GM18526 (cell line): Measurements from ENCODE around the gene MEX3D.

Source experiments
- POLR2A ChIP-seq: IDR thresholded peaks from 3 replicates; pipeline ENCODE4 v1.6.1; 2011; ENCODE audit not compliant: insufficient read length; ENCODE audit errors: extremely low read depth

MEX3D gene

GRCh38 chr19:1582201-1582600 lies 14.1 kb upstream of the MEX3D start:
- TF ChIP-seq POLR2A, result no peak

- no peak for TF ChIP-seq POLR2A
These were observed 12.8 kb upstream of the MEX3D start for GRCh38 chr19:1580957-1581356.

DNA sequence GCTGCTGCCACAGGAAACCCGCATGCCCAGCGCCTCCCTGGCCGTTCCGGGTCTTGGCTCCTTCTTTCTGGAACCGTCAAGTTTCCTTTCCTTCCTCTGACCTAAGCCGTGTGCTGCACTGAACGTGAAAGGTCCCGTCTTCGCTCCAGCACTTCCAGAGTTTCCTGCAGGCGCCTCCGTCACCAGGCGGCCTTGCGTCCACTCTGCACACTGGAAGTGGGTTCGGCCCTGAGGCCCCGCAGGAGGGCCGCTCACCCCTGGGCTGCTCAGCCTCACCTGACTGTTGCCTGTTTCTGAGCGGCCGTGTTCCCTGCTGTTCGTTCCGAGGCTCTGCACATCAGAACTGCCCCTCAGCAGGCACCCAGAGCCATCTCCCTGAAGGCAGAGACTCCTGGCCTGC lies 12.3 kb upstream of the MEX3D start:
- no peak for TF ChIP-seq POLR2A

GRCh38 chr19:1579222-1579621 lies 11.1 kb upstream of the MEX3D start:
- no peak for TF ChIP-seq POLR2A

- no peak for TF ChIP-seq POLR2A
These were observed 9.9 kb upstream of the MEX3D start for GRCh38 chr19:1577929-1578618.

DNA sequence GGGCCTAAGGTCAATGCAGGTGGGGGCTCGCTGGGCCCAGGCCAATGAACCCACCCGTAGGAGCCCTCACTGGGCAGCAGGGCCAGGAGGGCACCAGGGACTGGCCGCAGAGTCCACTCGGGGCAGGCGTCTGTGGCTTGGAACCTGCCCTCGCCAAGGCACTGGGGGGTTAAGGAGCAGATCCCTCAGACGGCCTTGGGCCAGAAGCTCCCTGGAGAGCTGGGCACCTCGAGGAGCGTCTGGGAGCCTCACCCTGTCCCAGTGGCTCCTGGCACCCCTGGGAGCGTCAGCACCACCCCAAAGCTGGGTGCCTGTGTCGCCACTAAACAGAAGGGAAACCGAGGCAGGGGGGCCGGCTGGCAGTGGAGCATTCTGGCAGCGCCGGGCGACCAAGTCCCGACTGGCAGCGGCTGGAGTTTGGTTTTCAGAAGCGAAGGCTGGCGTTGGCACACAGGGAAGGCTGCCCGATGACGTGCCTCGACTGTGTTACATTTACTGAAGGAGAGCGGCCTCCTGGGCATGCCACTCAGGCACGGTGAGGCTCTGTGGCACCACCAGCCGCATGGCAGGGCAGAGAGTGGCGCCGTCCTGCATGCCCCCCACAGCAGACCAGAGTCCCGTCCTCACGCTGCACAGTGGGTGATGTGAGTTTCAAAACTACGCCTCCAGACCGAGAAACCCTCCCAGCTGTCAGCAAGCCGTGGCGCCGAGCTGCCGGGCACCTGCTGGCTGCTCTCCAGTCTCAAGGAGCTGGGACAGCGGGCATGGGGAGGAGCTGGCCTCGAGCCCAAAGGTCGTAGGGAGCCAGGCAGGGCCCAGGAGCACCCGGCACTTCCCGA lies 9.2 kb upstream of the MEX3D start:
- no peak for TF ChIP-seq POLR2A

DNA sequence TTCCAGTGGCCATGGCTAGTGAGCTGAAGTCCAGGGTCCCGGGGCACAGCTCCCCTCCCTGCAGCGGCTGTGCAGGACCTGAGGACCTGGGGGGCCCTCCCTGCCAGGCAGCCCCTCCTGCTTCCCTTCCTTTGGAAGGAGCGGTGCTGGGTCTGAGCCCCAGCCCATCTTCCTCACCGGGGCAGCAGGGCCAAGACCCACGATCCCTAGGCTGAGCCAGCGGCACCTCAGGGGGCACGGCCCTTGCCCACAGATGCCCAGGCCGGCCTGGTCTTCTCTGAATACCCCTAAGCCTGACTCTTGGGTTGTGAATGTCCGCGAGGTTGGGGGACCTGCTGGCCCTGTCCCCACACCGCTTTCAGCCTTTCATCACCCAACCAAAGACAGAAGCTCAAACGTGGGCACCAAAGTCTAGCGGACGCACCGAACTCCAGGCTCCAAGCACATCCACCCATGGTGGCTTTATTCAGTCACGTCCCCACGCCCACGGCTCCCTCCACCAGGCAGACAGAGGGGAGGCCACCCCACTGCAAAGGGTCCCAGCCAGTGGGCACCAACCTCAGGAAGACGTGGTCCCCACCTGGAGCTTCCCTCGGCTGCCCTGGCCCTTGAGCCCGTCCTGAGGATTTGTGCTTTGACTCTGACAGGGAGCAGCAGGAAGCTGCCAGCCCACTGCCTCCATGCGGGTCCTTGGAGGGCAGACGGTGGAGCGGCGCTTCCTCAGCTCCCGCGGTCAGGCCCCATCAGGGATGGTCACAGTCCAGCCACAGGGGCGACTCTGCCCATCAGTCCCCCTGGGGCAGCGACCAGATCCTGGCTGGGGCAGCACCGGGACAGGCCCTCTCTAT lies 8.3 kb upstream of the MEX3D start:
- no peak for TF ChIP-seq POLR2A

DNA sequence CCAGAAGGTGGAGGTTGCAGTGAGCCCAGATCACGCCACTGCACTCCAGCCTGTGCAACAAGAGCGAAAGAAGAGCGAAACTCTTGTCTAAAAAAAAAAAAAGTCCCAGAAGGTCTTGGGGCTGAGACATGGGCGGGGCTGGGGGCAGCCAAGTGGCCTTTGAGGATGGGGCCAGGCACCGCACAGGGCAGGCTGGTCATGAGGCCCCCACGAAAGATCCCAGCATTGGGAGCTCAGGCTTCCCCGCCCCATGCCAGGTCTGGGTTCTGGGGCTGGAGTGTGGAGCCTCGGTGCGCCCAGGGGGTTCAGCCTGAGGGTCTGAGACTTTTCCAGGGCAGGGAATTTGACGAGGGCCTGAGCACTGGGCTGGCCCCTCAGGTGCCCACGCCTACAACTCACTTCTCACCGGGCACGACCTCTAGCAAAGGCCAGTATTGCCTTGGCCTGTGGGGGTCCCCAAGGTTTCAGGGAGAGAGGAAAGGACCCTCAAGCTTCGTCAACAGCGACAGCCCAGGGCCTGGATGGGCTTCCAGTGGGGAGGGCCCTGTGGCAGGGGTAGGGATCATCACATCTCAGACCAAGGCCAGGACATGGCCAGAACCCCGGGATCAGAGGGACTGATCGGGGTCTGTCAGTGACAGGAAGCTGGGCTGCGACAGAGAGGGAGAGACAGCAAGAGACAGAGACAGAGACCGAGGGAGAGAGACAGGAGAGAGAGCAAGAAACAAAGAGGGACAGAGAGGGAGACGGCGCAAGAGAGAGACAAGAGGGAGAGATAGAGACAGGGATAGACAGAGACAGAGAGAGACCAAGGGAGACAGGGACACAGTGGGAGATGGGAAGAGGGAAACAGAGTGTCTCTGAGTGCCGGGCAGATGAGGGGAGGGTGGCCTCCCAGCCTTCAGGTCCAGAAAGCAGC lies 7.5 kb upstream of the MEX3D start:
- TF ChIP-seq POLR2A, result no peak

DNA sequence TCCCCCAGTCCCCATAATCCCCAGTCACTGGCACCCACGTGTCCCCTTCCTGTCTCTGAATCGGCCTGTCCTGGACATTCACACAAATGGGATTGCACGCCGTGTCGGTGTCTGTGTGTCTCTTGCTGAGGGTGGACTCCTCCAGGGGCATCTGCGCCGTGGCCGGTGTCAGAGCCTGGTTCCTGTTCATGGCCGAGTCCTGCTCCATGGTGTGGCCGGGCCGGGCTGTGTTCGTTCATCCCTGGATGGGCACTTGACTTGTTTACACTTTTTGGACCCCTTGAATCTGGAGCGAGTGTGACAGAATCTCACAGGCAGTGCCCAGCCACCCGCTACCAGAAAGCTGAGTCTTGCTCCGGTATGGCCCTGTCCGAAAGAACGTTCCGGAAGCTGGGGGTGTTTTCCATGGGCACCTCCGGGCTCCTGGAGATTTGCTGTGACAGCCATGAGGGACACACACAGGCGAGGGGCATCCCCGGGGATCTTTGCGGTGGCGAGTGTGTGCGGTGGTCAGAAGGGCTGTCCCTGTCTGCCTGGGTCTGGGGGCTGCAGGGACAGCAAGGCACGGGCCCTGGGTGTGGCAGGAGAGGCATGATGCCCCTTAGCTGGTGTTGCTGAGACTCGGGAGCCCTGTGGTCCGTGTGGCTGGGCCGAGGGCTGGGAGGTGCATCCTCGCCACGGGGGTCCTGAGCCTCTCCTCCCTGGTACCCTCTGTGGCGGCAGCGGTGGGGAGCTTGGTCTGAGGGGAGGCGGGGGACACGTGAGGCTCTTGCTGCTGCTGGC lies 6.4 kb upstream of the MEX3D start:
- no peak for TF ChIP-seq POLR2A

- TF ChIP-seq POLR2A, result no peak
These were observed 4.7 kb upstream of the MEX3D start for GRCh38 chr19:1572795-1573194.

GRCh38 chr19:1571358-1571757 lies 3.2 kb upstream of the MEX3D start:
- TF ChIP-seq POLR2A, result no peak

- no peak for TF ChIP-seq POLR2A
These were observed 2.7 kb upstream of the MEX3D start for GRCh38 chr19:1570836-1571235.

DNA sequence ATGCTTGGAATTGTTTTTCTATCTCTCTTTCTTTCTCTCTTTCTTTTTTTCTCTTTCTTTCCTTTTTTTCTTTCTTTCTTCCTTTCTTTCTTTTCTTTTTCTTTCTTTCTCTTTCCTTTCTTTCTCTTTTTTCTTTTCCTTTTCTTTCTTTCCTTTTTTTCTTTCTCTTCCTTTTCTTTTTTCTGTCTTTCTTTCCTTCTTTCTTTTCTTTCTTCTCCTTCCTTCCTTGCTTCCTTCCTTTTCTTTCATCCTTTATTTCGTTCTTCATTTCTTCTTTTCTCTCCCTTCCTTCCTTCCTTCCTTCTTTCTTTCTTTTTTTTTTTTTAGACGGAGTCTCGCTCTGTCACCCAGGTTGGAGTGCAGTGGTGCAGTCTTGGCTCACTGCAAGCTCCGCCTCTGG lies 1.9 kb upstream of the MEX3D start:
- TF ChIP-seq POLR2A, result no peak

- no peak for TF ChIP-seq POLR2A
These were observed 287 bp downstream of the MEX3D start for GRCh38 chr19:1567848-1568227.
